Left colon (tissue), 2 donors: Measurements from ENCODE around the gene ARID3B. TPM values are rescaled to one million over a fixed set of nuclear protein-coding genes. Genes with fewer than 3 reads are reported as not detected.
"Not testable (repeated sequence)": the region's sequence is repeated elsewhere in the genome, so short reads cannot be mapped to it uniquely, and the experiment has no call there.

Experiments
- ATAC-seq: fragments of 200-7000 bp; cut with Tn5 transposase; one replicate; pipeline ENCODE4 v1.9.1; 2020; ENCODE audit warnings: mild to moderate bottlenecking, moderate library complexity
- DNase-seq, 2 donors: peaks; one replicate each; pipeline ENCODE4 v3.0.0-alpha.2; 2020
- intact Hi-C, 2 donors: fragments of 100-400 bp; cut with DNase I in 1 of 2; cut with micrococcal nuclease in 1 of 2; formaldehyde crosslinking; loops; one replicate each; pipeline versions ENCODE4 v1.11.2 to v1.14.0; 2022; cut with DNase I, micrococcal nuclease
- total RNA-seq, 2 donors: library from RNA; stranded (reverse); fragmentation: NEBNext Ultra II Directional; extraction: Animal tissue kit (Norgen Biotek cat#: 25700); gene quantifications; one replicate each; pipeline ENCODE4 v1.2.1, GENCODE V29; 2021
- donor health status: DM: no; HTN: no; CAD: no.
- donor health status: DM: yes; HTN: yes; CAD: no.

ARID3B gene
- total RNA-seq, 2 donors from 2014 or later: 11.7 to 12.1 TPM

GRCh38 chr15:74529921-74530320, 11.1 kb upstream of the ARID3B start:
- no peak for DNase-seq
- ATAC-seq: no peak
- intact Hi-C loops: no loop called here

DNA sequence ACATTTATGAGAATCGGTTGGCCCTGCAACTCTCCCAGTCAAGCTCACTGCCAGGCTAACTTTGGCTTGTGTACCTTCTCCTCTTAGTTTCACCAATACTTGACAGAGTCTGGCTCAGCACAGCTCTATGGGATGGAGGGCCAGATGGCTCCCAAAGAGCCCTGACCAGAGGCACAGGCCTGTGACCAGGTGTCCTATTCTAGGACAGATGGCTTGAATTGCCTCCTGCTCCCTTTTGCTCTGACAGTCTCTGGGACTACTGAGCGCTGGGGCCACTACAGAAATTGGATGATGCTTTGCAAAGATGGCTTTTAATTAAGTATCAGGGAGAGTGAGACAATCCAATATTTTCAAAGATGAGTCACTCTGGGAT, 10.3 kb upstream of the ARID3B start:
- intact Hi-C loops: no loop called here

GRCh38 chr15:74531144-74531811, 9.7 kb upstream of the ARID3B start:
- ATAC-seq (no peak), DNase-seq (no peak)
- intact Hi-C loops: no loop called here

More for the DNA sequence above, 10.3 kb upstream of the ARID3B start:
- DNase-seq (no peak), ATAC-seq (no peak)

DNA sequence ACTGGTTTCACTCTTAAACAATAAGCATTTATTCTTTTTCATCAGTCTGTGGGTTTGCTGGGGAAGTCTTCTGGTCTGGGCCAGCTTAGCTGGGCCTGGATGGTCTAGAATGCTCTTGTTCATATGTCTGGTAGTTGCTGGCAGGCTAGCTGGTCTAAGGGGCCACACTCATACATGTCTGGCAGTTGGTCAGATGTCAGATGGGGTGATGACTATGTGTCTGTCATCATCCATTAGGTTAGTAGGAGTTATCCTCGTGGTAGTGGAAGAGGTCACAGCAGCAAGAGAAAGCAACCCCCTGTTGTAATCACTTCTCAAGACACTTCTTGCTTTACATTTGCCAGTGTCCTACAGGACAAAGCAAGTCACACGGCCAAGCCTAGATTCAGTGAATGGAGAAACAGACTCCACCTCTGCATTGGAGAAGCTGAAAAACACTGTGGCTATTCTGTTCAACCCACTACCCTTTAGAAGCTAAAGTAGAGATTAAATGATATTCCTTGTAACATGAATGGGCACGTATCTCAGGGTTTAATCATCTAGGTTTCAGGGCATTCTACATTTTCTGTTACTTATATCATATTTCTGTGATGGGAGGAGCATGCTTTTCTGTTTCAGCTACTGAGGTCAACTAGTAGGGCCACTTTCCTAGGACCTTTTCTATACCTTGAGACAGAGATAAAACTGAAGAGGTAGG, 5.5 kb upstream of the ARID3B start:
- no peak for DNase-seq
- intact Hi-C loops: no loop called here
- ATAC-seq: no peak

GRCh38 chr15:74537736-74538135, 3.3 kb upstream of the ARID3B start:
- no peak for ATAC-seq
- no peak for DNase-seq
- intact Hi-C loops: no loop called here

DNA sequence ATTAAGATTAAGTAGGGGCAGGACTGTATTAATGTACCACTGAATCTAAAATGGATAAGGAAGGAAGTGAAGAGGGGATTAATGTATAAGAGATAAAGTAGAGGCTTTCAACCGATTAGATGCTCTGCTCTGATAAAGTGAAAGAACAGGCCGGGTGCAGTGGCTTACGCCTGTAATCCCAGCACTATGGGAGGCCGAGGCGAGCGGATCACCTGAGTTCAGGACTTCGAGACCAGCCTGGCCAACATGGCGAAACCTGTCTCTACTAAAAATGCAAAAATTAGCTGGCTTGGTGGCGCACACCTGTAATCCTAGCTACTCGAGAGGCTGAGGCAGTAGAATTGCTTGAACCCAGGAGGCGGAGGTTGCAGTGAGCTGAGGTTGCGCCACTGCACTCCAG, 1.5 kb upstream of the ARID3B start:
- DNase-seq, ATAC-seq, intact Hi-C loops: not testable (repeated sequence)

DNA sequence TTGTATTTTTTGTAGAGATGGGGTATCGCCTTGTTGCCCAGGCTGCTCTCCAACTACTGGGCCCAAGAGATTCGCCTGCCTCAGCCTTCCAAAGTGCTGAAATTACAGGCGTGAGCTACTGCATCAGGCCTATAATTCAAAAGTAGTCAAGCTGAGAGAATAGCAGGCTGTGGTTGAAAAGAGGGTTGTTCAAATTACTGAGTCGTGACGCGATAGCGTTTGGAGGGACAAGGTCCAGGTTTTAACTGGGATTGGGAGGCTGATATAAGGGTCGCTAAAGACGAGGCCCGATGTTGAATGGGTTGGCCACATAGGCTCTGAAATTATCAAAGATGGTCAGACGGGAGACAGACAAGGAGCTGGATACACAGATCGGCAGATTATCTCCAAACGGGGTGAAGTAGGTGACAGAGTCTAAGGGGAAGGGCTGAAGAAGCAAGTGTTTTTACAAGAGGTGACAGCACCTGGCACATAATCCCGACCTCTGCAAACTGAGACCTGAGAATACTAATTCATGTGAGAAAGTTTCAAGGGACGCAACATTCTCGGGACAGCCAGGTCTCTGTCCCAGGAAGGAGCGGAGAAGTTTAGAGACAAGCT, 759 bp upstream of the ARID3B start:
- ATAC-seq: peak; percentile 6
- intact Hi-C loops: loop anchor here in 1 of 2 donors (10.0 kb wide), 1 partner anchor 75 kb away; the partner anchor contains the start of gene CLK3
- DNase-seq: peak in 1 of 2 donors; percentile 27

DNA sequence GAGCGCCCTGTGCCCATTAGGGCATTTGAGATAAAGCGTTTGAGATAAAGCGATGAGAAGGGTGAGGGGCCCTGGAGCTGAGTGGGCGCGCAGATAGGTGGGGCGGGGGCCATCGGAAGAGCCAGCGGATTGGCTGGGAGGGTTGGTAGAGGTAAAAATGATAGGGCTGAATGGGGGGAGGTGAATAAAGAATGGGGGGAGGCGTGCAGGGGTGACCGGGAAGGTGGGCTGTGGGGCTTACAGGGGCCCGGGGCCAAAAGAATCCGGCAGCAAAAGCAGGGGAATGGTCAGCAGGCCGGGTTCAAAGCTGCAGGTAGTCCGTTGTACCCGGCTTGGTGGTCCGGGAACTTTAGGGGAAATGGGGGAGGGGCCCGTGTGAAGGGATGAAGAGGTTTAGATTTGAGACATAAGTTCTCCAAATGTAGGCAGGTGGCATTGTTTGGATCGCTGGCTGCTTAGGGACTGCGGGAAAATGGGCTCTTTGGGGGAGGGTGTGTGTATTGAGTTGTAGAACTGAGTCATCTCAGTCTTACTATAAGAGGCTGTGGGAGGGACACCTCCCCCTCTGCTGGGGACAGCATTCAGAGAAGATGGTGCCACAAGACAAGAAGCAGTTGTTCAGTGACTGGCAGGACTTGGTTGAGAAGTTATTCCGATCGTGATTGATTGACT, 610 bp downstream of the ARID3B start:
- peak; percentile 42 to 44 for DNase-seq
- ATAC-seq: peak; percentile 16
- intact Hi-C loops: loop anchor here in 1 of 2 donors (10.0 kb wide), 1 partner anchor 73 kb away; the partner anchor contains the start of gene CLK3

- no peak for ATAC-seq
- intact Hi-C loops: loop anchor here in 1 of 2 donors (10.0 kb wide), 1 partner anchor 72 kb away; the partner anchor contains the start of gene CLK3
- no peak for DNase-seq
Observed at GRCh38 chr15:74542166-74543042, 1.4 kb downstream of the ARID3B start.

- ATAC-seq (no peak), DNase-seq (no peak)
- intact Hi-C loops: loop anchor here in 1 of 2 donors (10.0 kb wide), 1 partner anchor 72 kb away; the partner anchor contains the start of gene CLK3
Observed at GRCh38 chr15:74543043-74543422, 2.0 kb downstream of the ARID3B start.

- ATAC-seq (no peak), DNase-seq (no peak)
- intact Hi-C loops: loop anchor here in 1 of 2 donors (10.0 kb wide), 1 partner anchor 71 kb away; the partner anchor contains the start of gene CLK3
Observed at GRCh38 chr15:74543583-74543982, 2.6 kb downstream of the ARID3B start.

DNA sequence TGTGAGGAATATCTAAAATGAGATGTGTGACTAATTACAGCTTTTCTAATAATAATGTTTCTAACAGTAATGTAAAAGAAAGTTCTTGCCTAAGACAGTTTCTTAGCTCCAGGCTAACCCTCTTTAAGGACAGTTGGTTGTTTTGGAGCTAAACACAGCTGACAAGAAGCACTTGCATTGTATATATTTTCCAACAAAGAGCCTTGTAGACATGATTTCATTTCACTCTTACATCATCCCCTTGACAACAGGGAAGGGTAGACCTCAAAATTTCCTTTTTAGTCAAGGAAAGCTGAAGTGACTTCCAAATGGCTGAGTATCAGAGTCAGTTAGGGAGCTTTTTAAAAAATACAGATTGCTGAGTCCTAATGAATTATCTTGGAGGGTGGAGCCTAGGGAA, 4.1 kb downstream of the ARID3B start:
- ATAC-seq (no peak), DNase-seq (no peak)
- intact Hi-C loops: loop anchor here in 1 of 2 donors (10.0 kb wide), 1 partner anchor 70 kb away; the partner anchor contains the start of gene CLK3

GRCh38 chr15:74545776-74546656, 5.0 kb downstream of the ARID3B start:
- intact Hi-C loops: loop anchor here in 1 of 2 donors (10.0 kb wide), 1 partner anchor 69 kb away; the partner anchor contains the start of gene CLK3
- peak; percentile 95 to 96 for DNase-seq
- ATAC-seq: peak; percentile 86

DNA sequence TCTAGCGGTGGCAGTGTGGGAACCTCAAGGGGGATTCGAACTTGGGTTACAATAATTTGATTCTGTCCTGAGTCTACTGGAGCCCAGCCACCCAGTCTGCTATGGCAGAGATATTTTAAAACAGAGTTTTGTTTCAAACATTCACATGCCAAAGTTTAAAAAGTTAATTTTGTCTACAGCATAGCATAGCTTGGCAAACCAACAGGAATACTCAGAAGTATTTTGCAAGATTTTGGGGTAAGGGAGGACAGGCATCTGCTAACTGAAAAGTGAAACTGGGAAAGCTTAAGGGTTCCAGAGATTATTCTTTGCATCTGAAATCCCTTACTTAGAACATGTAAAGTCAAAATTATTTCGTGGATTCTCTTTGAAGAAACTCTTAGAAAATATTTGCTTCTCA, 6.6 kb downstream of the ARID3B start:
- no peak for ATAC-seq
- no peak for DNase-seq
- intact Hi-C loops: loop anchor here in 1 of 2 donors (10.0 kb wide), 1 partner anchor 67 kb away; the partner anchor contains the start of gene CLK3

DNA sequence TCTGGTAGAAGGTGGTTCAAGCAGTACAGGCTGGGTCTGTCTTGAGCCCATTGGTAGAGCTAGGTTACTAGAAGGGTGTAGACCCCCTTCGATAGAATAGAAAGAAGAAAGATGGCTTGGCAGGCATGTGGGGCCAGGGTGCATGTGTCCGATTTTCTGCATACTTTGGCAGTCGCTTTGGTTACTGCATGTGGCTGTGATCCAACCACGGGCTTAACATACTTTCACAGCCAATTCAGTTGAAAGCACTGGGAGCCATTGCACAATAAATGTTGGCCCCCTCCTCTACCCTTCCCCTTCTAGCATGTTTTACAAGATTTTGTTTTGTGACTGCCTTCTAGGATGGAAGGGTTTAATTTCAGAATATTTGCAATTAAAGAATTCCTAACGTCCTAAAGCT, 7.2 kb downstream of the ARID3B start:
- ATAC-seq (no peak), DNase-seq (no peak)
- intact Hi-C loops: loop anchor here in 1 of 2 donors (10.0 kb wide), 1 partner anchor 67 kb away; the partner anchor contains the start of gene CLK3

- no peak for ATAC-seq
- no peak for DNase-seq
- intact Hi-C loops: loop anchor here in 1 of 2 donors (10.0 kb wide), 1 partner anchor 65 kb away; the partner anchor contains the start of gene CLK3
Observed at GRCh38 chr15:74549816-74550215, 8.8 kb downstream of the ARID3B start.

- intact Hi-C loops: no loop called here
- no peak for ATAC-seq
- DNase-seq: no peak
Observed at GRCh38 chr15:74551714-74552113, 10.7 kb downstream of the ARID3B start.
